GM19240 (cell line): ENCODE measurements around the gene PM20D1.
"Not testable (repeated sequence)": the region's sequence is repeated elsewhere in the genome, so short reads cannot be mapped to it uniquely, and the experiment has no call there.

Experiments
- DNase-seq: peaks from one replicate; pipeline ENCODE4 v3.0.0; 2011; ENCODE audit warnings: low spot score; ENCODE audit not compliant: insufficient read length

PM20D1 gene

GRCh38 chr1:205842229-205842628 lies 7.7 kb downstream of the PM20D1 start:
- no peak for DNase-seq

GRCh38 chr1:205840146-205840923 lies 9.6 kb downstream of the PM20D1 start:
- no peak for DNase-seq

- DNase-seq = no peak
Measured at GRCh38 chr1:205837382-205837970, 12.5 kb downstream of the PM20D1 start.

- no peak for DNase-seq
Measured at GRCh38 chr1:205834751-205835150, 15.2 kb downstream of the PM20D1 start.

GRCh38 chr1:205832326-205832751 lies 17.6 kb downstream of the PM20D1 start:
- DNase-seq = no peak

GRCh38 chr1:205827623-205828022 lies 22.3 kb downstream of the PM20D1 start:
- no peak for DNase-seq

- no peak for DNase-seq
Measured at GRCh38 chr1:205826995-205827394, 22.9 kb downstream of the PM20D1 start.

- no peak for DNase-seq
Measured at GRCh38 chr1:205826016-205826806, 23.7 kb downstream of the PM20D1 start.

- DNase-seq = no peak
Measured at GRCh38 chr1:205824180-205824579, 25.8 kb downstream of the PM20D1 start.

GRCh38 chr1:205823260-205823659 lies 26.7 kb downstream of the PM20D1 start:
- not testable (repeated sequence) for DNase-seq

- DNase-seq = no peak
Measured at GRCh38 chr1:205822397-205822796, 27.5 kb downstream of the PM20D1 start.

GRCh38 chr1:205817988-205818387 lies 31.9 kb downstream of the PM20D1 start:
- DNase-seq = no peak

- DNase-seq = no peak
Measured at GRCh38 chr1:205817364-205817763, 32.6 kb downstream of the PM20D1 start.

- no peak for DNase-seq
Measured at GRCh38 chr1:205813755-205814058, 36.2 kb downstream of the PM20D1 start.

GRCh38 chr1:205812878-205813754 lies 36.8 kb downstream of the PM20D1 start, which contains the start of gene SLC41A1:
Gene SLC41A1, minus strand, starts transcription at chr1:205813198. Its CDS starts 2,757 bp downstream, at chr1:205810441.
- DNase-seq = peak; percentile 41

GRCh38 chr1:205812271-205812877 lies 37.6 kb downstream of the PM20D1 start:
- no peak for DNase-seq

GRCh38 chr1:205811660-205812059 lies 38.3 kb downstream of the PM20D1 start:
- no peak for DNase-seq

- no peak for DNase-seq
Measured at GRCh38 chr1:205810448-205811157, 39.3 kb downstream of the PM20D1 start.

- DNase-seq = no peak
Measured at GRCh38 chr1:205809942-205810345, 40.0 kb downstream of the PM20D1 start.

- DNase-seq = no peak
Measured at GRCh38 chr1:205809469-205809868, 40.5 kb downstream of the PM20D1 start.
